ENCODE data around the gene CCDC47.
"Not testable (repeated sequence)": the region's sequence is repeated elsewhere in the genome, so short reads cannot be mapped to it uniquely, and the experiment has no call there.

Gene CCDC47

DNA sequence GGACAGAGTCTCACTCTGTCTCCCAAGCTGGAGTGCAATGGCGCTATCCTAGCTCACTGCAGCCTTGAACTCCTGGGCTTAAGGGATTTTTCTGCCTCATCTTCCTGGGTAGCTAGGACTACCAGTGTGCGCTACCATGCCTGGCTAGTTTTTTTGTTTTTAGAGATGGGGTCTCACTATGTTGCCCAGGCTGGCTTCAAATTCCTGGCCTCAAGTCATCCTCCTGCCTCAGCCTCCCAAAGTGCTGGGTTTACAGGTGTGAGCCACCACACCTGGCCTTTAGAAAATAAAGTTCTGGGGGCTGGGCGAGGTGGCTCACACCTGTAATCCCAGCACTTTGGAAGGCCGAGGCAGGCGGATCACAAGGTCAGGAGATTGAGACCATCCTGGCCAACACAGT, 53.2 kb downstream of the CCDC47 start:
- not testable (repeated sequence) for DNase-seq

DNA sequence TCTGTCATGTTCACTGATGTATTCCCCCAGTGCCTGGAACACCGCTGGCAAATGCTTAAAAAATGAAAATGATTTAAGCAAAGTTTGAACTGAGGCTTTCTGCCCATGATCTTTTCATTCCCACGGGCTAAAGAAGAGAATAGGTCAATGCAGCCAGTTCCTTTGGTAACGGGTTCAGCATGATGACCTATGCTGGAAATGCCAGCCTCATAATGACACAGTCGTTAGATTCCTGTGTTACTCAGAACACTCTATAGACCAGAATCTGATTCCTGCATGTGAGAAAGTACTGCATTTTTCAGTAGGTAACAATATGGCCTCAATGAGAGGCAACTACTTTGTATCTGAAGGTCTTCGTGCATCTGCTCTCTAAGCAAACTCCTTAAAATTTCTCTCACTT, 54.4 kb downstream of the CCDC47 start:
- no peak for DNase-seq

DNA sequence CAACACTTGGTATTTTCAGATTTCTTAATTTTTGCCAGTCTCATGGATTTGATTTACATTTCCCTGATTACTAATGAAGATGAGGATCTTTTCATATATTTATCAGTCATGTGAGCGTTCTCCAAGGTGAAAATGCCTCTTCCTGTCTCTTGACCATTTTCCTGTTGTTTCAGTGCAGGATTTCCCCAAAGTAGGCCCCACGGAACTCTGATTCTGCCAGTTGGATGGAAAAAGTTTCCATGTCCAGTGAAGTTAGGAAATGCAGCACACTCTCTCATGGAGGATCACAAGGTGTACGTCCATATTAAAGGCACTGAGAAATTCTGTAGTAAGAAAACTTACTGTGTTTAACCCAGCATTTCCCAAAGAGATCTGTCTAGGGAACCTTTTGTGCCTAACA, 57.0 kb downstream of the CCDC47 start:
- no peak for DNase-seq

DNA sequence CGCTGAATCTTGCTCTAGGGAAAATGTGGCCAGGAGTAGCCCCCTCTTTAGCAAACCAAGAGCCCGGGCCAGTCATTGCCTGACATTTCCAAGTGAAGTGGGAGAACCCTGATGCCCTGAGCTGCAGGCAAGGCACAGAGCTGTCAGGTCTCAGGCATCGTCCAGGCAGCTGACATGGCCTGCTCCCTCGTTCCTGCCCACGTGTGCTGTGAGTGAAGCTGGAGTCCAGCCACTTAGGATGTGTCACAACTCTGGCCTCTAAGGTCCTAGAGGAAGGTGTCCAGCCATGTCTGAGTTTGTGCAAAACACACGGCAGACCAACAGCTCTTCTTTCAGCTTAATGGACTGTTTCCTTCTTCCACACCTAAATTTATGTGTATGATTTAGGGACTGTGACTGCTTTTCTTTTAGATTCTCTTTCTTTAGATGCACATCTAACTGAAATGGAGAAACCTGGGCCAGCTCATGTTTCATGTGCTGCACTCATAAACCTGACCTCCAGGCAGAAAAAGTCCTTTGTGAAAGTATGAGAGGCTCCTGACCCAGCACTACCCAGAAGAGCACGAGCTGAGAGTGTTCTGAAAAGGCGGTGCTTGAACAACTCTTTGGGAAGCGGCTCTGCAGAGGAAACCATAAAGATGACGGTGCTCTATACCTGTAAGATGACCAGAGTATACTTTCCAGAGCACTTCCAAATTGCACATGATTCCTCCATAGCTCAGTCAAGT, 58.7 kb downstream of the CCDC47 start:
- DNase-seq, result no peak

DNA sequence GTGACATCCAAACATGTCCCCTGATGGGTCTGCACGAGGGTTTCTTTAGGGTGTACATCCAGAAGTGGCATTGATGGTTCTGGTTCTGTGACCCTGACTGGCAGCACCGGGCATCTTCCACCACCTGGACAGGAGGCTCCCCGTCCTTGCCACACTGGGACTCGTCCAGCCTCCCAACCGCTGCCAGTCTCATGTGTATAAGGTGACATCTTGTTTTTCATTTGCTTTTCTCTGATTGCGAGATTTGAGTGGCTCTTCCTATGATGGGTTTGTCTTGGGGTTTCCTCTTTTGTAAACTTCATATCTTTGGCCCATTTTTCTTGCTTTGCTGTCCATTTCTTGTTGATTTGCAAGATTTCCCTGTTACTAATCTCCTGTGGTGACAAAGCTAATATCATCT, 64.3 kb downstream of the CCDC47 start:
- no peak for DNase-seq

DNA sequence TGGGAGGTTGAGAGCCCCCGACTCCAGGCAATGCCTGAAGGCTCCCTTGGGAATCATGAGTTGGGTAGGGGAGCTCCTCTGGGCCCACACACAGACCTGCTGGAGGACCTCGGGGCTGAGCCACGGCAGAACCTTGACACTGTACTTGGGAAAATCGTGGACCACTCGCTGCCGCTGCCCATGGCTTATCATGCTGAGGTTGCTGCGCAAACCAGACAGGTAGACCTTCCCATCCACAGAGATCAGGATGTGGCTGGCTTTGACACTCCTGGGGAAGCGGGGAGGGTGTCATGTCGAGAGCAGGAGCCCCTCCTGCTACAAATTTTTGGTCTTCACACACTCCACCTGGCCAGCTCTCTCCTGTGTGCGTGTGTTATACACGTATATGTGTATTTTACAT, 66.2 kb downstream of the CCDC47 start:
- DNase-seq, result no peak

DNA sequence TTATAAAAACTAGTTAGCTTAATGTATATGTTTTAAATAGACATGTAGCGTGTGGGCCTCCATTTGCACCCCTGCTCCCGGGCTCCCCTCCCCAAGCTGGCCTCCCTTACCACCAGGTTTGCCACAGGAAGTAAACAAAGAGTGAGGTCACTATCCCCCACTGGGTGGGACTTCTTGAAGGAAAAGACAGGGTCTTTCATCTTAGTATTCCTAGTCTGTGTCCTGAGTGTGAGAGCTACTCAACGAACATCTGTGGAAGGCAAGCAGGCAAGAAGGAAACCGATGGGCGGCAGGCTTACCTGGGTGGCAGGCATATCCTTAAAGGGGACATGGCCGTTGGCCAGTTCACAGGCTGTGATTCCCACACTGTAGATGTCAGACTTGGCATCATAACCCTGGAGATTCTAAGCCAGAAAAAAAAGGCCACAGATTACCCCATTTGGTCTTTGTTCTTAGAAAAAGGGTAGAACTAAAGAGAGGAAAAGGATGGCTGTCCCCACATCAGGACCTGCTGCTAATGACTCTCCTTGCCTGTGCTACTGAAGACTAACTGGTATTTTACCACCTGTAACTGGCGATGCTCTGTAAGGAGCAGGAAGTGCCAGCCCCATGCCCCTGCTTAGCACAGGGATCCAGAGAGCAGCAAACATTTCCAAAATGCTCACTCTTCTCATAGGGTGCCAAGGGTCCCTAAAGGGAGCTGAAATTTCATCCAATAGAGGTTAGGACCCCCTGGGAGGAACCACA, 66.9 kb downstream of the CCDC47 start:
- no peak for DNase-seq

DNA sequence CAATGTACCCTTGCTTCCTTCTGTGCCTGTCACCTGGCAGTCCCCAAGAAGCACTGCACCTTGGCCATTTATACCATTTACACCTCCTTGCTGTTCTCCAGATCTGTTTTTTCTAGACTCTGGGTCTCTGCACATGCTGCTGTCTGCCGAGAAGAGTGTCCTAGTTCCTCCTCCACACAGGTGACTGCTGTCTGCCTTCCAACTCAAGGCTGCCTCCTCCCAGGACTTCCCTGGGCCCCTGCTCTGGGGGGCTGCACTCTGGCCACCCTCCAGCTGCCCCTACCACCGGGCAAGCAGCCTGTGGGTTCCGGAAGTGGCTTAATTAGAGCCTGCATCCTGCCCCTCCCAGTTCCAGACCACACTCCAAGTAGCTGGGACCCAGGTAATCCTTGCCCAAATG, 67.7 kb downstream of the CCDC47 start:
- no peak for DNase-seq

DNA sequence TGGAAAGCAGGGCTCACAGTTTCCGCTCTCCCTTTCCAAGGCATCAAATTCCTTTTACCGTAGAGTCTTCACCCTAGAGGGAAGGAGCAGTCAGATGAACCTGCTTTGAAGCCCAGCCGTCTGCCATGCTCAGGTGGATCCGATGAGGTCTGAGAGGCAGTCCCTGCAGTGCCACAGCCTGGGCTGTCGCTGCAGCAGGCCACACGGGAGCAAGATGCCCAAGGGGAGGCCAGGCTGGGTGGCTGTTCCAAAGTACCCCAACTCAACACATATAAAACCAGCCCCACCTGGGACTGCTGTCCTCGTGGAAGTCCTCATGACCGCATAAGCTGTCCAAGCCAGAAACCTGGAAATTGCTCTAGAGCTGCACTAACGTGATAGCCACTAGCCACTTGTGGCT, 68.6 kb downstream of the CCDC47 start:
- DNase-seq, result no peak

DNA sequence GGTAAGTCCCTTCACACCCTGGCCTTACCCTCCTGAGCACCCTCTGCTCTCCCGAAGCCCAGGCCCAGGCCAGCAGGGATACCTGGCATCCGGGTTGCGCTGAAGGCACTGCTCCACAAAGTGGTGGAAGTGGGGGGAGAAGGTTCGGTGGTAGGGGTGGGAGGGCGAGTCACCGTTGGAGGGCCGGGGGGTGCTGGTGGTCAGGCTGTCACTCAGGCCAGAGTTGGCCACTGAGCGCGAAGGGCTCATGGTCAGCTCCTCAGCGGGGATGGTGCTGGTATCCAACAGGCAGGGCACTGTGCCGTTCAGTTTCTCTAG, 69.2 kb downstream of the CCDC47 start:
- no peak for DNase-seq

DNA sequence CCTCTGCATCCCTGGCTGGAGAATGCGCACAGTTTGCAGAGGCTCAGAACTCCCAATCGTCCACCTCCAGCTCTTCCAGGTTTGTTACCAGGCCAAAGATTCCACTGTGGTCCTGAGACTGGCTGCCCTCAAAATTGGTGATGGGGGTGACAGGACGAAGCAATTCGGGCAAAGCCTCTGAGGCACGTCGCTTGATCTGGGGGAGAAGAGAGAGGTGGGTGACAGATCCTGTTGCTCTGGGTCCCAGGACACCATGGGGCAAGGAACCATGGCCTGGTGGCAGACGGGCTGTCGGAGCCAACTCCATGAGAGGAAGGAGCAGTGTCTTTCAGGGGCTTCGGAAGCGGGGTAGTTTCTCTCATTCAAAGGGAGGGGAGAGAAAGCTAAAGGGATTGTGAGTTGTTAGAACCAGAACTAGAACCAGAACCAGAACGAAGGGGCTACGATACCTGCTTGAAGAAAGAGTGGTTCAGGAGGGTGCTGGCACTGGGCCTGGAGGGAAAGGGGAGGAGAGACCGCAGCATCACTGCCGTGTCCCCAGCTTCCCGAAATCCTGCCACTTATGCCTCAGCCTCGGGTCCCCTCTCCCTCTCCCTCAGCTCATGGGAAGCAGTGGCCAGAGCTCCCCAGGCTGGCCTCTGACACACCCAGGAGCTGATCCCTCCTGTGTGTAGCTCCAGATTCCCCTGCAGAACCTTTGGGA, 69.7 kb downstream of the CCDC47 start:
- DNase-seq, result no peak

DNA sequence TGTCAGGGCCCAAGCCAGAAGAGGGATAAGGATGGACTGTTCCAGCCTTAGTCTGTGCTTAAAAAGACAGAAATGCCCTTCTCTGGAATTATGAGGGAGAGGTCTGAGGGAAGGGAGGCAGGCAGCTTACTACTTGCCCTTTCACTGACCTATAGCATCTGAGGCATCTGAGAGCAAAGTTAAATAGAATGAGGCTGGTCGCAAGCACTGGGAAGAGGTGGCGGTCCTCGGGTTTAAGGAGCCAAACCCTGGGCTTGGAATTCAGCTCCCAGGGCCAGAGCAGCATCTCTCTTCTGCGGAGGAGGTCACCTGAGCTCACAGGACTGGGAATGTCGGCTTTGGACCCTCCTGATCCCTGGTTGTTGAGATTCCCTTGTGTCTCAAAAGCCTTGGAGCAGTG, 70.4 kb downstream of the CCDC47 start:
- no peak for DNase-seq

DNA sequence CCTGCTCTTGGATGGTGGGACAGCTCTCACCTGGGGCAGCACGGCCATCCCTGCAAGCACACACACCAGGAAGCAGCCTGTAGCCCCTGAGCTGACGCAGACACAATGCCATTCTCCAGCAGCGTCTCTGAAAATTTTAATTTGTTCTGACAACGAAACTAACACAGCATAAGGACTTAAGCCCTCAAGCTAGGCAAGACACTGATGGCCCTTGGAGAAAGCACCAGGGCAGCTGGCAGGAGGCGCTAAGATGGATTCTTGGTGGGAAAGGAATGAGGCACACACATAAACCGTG, 70.7 kb downstream of the CCDC47 start:
- no peak for DNase-seq

DNA sequence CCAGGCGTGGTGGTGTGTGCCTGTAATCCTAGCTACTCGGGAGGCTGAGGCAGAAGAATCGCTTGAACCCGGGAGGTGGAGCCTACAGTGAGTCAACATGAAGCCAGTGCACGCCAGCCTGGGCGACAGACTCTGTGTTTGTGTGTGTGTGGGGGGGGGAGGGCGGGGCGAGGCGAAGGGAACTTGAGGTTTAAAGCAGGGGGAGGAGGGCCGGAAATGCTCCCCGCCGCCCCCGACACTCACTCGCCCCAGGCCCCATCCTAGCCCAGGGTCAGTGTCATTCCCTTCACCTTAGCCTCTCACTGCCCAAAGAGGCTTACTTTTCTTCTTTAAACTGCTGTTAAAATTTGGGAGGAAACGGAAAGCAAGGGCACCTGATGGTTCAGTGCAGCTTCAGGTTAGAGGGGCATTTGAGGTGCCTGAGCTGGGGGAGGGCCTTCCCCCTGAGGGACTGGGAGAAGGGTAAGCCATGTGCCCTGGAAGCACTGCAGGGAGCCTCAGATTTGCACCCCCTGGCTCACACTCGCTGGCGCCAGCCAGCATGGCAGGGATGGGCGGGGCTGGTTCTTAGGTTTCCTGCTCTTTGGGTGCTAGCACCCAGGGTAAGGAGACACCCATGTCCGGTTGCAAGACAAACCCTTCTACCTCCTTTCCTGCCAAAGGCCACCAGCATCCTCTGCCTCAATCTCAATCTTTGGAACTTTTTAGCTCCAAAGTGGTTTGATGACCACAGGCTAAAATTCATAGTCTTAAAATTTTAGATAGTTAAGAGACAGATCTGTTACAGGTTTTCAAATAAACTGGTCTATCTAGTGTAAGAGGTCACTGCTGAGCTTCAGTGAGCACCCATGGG, 71.3 kb downstream of the CCDC47 start:
- DNase-seq, result peak; percentile 81

DNA sequence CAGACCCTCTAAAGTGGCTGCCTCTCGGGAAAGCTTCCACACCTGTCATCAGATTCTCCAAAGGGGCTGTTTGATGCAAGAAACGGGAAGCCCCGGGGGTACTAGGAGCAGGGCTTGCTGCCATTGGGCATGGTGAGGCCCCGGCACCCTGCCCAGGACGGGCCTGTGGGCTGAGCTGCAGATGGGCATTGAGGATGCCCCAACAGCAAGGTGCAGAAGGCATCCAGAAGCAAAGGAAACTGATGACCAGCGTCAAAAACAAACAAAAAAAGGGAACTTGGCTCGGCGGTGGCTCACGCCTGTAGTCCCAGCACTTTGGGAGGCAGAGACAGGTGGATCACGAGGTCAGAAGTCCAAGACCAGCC, 72.0 kb downstream of the CCDC47 start:
- peak in 1 of 2 experiments; percentile 66 for DNase-seq

DNA sequence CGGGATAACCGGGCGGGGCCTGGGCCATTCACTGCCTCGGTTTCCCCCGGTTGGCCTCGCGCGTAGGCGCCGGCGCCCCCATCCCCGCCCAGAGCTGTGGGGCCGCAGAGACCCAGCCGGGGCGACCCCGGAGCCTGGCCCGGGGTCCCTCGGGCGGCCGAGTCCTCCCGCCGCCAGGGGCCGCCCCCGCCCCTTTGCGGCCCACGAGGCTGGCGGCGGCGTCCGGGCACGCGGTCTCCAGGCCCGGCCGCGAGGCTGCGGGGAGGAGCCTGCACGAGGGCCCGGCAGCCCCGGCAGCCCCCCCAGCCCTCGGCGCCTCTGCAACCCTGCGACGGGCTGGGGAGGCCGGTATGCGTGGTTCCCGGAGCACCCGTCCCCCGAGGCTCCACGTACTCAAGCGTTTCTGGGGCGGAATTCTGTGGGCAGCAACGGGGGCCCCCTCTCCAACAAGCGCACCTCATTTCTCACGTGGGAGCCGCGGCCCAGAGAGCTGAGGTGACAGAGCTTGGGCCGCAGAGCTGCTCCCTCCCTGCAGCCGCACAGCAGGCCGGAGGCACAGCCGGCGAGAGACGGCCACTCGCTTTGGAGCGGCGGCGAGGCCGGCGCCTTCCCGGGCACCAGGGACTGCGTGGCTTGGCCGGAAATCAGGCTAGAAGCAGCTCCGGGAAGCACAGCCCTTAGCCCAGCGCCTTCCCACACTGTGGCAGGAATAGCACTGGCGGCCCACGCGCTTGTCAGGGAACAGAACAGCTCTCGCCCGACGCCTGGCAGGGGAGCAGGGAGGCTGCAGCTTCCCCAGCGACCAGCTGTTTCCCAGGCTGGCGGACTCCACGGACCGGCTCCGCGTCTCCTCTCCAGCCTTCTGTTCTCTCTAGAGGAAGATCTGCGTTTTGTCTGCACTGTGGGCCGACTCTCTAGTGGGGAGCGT, 72.6 kb downstream of the CCDC47 start:
- peak; percentile 70 to 76 for DNase-seq

DNA sequence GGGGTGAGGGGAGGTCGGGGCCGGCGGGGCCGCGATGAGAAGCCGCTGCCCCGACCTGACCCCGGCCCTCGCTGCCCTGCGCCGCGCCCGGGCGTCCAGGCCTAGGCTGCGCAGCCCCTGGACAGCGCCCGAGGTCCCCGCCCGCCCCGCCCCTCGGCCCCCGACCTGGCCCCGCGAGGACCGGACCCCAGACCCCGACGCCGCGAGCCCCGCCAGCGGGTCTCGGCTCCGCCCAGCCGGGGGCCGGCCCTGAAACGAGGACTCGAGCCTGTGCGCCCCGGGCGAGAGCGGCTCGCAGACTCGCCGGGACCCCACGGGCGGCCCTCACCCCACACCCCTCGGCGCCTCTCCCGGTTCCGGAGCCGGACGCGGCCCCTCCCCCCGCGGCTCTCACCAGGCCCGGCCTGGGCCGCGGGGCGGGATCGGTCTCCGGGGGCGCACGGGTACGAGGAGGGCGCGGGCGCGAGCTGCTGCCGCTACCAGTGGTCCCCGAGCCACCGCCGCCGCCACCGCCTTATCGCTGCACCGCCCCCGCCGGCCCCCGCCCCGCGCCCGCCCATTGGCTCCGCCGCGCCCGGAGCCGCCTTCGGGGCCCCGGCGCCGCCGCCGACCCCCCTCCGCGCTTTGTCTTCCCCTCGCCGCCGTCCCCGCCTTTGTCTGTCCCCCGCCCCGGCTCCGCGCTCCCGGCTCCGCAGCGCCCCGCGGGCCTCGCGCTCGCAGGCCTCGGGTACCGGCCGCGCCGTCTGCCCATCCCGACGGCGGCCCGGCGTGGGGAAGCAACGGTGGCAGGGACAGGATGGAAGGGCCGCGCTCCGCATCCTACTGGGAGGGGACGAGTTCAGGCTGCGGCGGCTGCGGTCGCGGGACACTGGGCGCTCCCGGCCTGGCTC, 73.5 kb downstream of the CCDC47 start, which contains the start of gene LIMD2:
LIMD2 (minus strand) TSS at position 488 of the 890 bp plus-strand sequence. CDS start 827 bp downstream, outside the sequence.
- DNase-seq, result peak; percentile 82 to 85

DNA sequence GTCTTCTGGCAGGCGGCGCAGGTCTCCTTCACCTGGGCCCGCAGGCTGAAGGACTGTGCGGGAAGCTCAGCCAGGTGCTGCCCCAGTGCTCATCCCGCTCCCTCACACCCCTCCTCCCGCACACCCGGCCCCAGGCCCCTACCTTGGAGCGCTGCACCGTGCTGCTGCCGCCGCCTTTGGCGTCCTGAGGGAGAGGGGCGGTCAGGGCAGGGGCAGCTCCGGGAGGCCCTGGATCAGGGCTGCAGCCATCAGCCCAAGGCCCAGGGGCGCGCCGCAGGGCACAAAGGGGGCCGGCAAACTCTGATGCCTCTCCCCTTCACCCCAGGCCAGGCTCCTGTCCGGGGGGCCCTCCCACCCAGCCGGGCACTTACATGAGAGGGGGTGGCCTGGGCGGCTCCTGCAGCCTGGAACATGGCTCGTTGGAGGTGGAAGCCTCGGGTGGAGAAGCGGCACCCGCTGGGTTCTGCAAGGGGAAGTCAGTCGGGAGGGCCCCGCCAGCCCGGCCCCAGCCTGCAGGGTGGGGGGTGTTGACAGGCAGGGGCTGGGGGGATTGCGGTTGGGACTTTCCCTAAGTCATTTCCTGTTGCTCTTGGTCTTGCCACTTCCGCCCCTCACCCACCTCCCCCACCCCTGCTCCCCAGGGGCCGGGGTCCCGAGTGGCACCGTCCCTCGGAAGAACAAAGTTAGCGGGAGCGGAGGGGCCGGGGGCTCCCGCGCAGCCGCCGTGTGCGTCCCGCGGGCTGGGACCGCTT, 74.3 kb downstream of the CCDC47 start:
- peak; percentile 81 to 84 for DNase-seq

DNA sequence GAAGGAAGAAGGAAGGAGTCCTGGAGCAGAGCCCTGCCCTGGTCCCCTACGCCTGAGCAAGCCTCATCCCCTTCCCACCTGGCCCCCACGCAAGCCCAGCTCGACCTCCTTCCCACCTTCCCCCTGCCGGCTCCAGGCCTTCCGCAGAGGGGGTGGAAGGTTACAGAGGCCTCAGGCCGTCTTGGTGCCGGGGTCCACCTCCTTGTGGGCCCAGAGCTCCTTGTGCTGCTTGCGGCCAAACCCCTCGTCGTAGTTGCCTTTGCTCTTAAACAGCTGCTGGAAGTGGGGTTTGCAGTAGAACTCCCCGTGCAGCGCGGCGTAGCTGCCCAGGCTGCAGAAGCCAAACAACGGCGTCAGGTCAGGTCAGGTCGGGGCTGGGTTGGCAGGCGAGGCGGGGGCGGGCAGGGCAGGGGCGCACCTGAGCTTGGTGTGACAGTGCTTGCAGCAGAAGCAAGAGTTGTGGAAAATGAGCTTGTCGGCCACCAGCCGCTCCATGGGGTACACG, 75.0 kb downstream of the CCDC47 start:
- peak; percentile 59 to 69 for DNase-seq
